PC-9 (cell line): ENCODE measurements around the gene ACAP2. TPM values are rescaled to one million over a fixed set of nuclear protein-coding genes. Genes with fewer than 3 reads are reported as not detected.
"Not testable (repeated sequence)": the region's sequence is repeated elsewhere in the genome, so short reads cannot be mapped to it uniquely, and the experiment has no call there.

Experiments
- BruUV-seq: library from RNA; stranded (reverse); fragments of 400-500 nt; replicated peaks from 2 replicates; lab custom pipeline; 2021; lab: Mats Ljungman, UMichigan
- CTCF ChIA-PET: fragments of 300-600 bp; sonication (Branson Sonifier 250); formaldehyde crosslinking; loops from one replicate; lab custom pipeline; 2022; ENCODE audit warnings: antibody characterized with exemption; lab: Charles Lee
- POLR2A ChIA-PET: fragments of 300-600 bp; sonication (Branson Sonifier 250); formaldehyde crosslinking; loops from one replicate; lab custom pipeline; 2022; ENCODE audit warnings: antibody characterized with exemption; ENCODE audit not compliant: unreplicated experiment; lab: Charles Lee
- DNase-seq, 2 experiments: peaks; one replicate each; pipeline versions ENCODE4 v3.0.0 to v3.0.0-alpha.2; 2015 to 2022; ENCODE audit warnings: mixed read lengths in 1 of 2
- H2AFZ ChIP-seq: fragments of 200-600 bp; sonication (generic); 2 replicates; pipeline ENCODE4 v1.8.1; 2017; ENCODE audit warnings: antibody characterized with exemption
- H3F3A ChIP-seq: fragments of 200-600 bp; sonication (generic); 2 replicates; pipeline ENCODE4 v1.8.1; 2017; ENCODE audit warnings: antibody characterized with exemption, mild to moderate bottlenecking, low read depth; ENCODE audit not compliant: insufficient read depth
- H3K27ac ChIP-seq: fragments of 200-600 bp; sonication (generic); 2 replicates; pipeline ENCODE4 v1.6.1; 2016; ENCODE audit warnings: mixed run types
- H3K27me3 ChIP-seq: fragments of 200-600 bp; sonication (generic); 2 replicates; pipeline ENCODE4 v1.6.1; 2016; ENCODE audit warnings: low read depth, mixed run types; ENCODE audit not compliant: insufficient read depth
- H3K36me3 ChIP-seq: fragments of 200-600 bp; sonication (generic); 2 replicates; pipeline ENCODE4 v1.6.1; 2016; ENCODE audit warnings: low read depth, mixed run types
- H3K4me1 ChIP-seq: fragments of 200-600 bp; sonication (generic); replicated peaks from 2 replicates; pipeline ENCODE4 v1.6.1; 2016; ENCODE audit warnings: mixed run types; ENCODE audit not compliant: insufficient read depth
- H3K4me2 ChIP-seq: fragments of 200-600 bp; sonication (generic); 2 replicates; pipeline ENCODE4 v1.6.1; 2017; ENCODE audit warnings: mixed run types
- H3K4me3 ChIP-seq: fragments of 200-600 bp; sonication (generic); 2 replicates; pipeline ENCODE4 v1.6.1; 2016; ENCODE audit warnings: mixed run types
- H3K79me2 ChIP-seq: fragments of 200-600 bp; sonication (generic); 2 replicates; pipeline ENCODE4 v1.6.1; 2017; ENCODE audit warnings: low read depth, mixed run types
- H3K9me2 ChIP-seq: fragments of 200-600 bp; sonication (generic); 2 replicates; pipeline ENCODE4 v1.8.1; 2017; ENCODE audit warnings: mild to moderate bottlenecking; ENCODE audit not compliant: insufficient read depth
- H3K9me3 ChIP-seq: fragments of 200-600 bp; sonication (generic); 2 replicates; pipeline ENCODE4 v1.8.1; 2016; ENCODE audit warnings: low read depth; ENCODE audit not compliant: insufficient read depth
- H4K20me1 ChIP-seq: fragments of 200-600 bp; sonication (generic); 2 replicates; pipeline ENCODE4 v1.8.1; 2017; ENCODE audit not compliant: insufficient read depth
- EZH2 ChIP-seq: fragments of 200-600 bp; sonication (generic); IDR thresholded peaks from 2 replicates; pipeline ENCODE4 v1.8.0; 2017; ENCODE audit warnings: antibody characterized with exemption, low read depth
- intact Hi-C: fragments of 100-400 bp; cut with micrococcal nuclease; formaldehyde crosslinking; loops from one replicate; pipeline ENCODE4 v1.10.0; 2022; ENCODE audit not compliant: unreplicated experiment
- total RNA-seq: library from RNA; stranded (reverse); gene quantifications from 2 replicates; pipeline ENCODE4 v1.2.3, GENCODE V29; 2021
- TF ChIP-seq, protein P1 (sequence below): fragments of 200-600 bp; sonication (generic); conservative IDR thresholded peaks from 2 replicates; pipeline ENCODE4 v1.6.1; 2017; ENCODE audit warnings: mixed run types, antibody characterized with exemption, mild to moderate bottlenecking, moderate library complexity

The ACAP2 gene
- total RNA-seq, 1 experiment from 2014 or later, result 67.9 TPM

- Histone ChIP-seq H3K79me2 (no peaks in the 10 kb centered on the region), H2AFZ (no peak overlapping the region)
Measured at GRCh38 chr3:195236801-195237570, 205.8 kb downstream of the ACAP2 start.

DNA sequence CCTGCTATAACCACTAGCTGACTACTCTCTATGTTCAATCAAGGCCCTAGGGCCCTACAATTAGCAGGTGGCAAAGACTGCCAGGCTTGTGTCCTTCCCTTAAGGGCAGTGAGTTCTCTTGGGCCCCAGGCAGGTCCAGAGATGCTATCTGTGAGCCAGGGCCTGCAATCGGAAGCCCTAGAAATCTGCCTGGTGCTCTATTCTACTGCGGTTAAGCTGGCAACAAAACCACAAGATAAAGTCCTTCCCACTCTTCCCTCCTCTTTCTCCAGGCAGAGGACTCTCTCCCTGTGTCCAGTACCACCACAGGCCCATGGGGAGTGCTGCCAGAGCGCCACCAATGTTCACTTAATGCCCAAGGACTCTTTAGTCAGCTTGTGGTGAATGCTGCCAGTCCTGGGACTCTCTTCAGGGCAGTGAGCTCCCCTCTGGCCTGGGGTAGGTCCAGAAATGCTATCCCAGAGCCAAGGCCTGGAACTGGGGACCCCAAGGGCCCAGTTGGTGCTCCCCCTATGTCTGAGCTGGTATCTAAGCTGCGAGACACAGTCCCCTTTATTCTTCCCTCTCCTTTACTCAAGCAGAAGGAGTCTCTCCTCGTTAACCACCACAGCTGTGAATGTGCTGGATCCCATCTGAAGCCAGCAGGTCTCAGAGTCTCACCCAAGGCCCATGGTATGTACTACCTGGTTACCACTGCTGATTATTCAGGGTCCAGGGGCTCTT is 206.6 kb downstream of the ACAP2 start:
- no peak for DNase-seq
- no TSS peak for BruUV-seq
- H3K27ac ChIP-seq, result no peak overlapping the region
- ChIA-PET CTCF (no interaction called here), POLR2A (no interaction called here)
- no peak overlapping the region for H3K4me3 ChIP-seq
- 0 out of 2 replicates have a peak, but pooled peaks cover 4% of the 10 kb centered on the region for H3K9me3 ChIP-seq
- TF ChIP-seq EZH2, result no peak
- TF ChIP-seq, protein P1, sequence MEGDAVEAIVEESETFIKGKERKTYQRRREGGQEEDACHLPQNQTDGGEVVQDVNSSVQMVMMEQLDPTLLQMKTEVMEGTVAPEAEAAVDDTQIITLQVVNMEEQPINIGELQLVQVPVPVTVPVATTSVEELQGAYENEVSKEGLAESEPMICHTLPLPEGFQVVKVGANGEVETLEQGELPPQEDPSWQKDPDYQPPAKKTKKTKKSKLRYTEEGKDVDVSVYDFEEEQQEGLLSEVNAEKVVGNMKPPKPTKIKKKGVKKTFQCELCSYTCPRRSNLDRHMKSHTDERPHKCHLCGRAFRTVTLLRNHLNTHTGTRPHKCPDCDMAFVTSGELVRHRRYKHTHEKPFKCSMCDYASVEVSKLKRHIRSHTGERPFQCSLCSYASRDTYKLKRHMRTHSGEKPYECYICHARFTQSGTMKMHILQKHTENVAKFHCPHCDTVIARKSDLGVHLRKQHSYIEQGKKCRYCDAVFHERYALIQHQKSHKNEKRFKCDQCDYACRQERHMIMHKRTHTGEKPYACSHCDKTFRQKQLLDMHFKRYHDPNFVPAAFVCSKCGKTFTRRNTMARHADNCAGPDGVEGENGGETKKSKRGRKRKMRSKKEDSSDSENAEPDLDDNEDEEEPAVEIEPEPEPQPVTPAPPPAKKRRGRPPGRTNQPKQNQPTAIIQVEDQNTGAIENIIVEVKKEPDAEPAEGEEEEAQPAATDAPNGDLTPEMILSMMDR, result no peak
- H3K4me1 ChIP-seq, result no peaks in the 10 kb centered on the region
- H3F3A ChIP-seq, result no peaks in the 10 kb centered on the region
- H3K9me2 ChIP-seq, result no peaks in the 10 kb centered on the region
- intact Hi-C loops, result no loop called here
- no peaks in the 10 kb centered on the region for H4K20me1 ChIP-seq
- no peaks in the 10 kb centered on the region for H3K27me3 ChIP-seq
- no peaks in the 10 kb centered on the region for H3K36me3 ChIP-seq
- H3K4me2 ChIP-seq, result no peak overlapping the region
- no peak overlapping the region for H2AFZ ChIP-seq
- no peaks in the 10 kb centered on the region for H3K79me2 ChIP-seq

More at GRCh38 chr3:195236801-195237570, 205.8 kb downstream of the ACAP2 start:
- Histone ChIP-seq H3K36me3 (no peaks in the 10 kb centered on the region), H3K27ac (no peak overlapping the region), H3K4me3 (no peak overlapping the region), H3K9me3 (0 out of 2 replicates have a peak, but pooled peaks cover 4% of the 10 kb centered on the region), H3F3A (no peaks in the 10 kb centered on the region), H3K4me2 (no peak overlapping the region), H3K9me2 (no peaks in the 10 kb centered on the region), H3K4me1 (no peaks in the 10 kb centered on the region), H4K20me1 (no peaks in the 10 kb centered on the region), H3K27me3 (no peaks in the 10 kb centered on the region)
- ChIA-PET POLR2A (no interaction called here), CTCF (no interaction called here)
- intact Hi-C loops, result no loop called here
- BruUV-seq, result no TSS peak
- TF ChIP-seq, protein P1, result no peak
- TF ChIP-seq EZH2, result no peak
- no peak for DNase-seq

DNA sequence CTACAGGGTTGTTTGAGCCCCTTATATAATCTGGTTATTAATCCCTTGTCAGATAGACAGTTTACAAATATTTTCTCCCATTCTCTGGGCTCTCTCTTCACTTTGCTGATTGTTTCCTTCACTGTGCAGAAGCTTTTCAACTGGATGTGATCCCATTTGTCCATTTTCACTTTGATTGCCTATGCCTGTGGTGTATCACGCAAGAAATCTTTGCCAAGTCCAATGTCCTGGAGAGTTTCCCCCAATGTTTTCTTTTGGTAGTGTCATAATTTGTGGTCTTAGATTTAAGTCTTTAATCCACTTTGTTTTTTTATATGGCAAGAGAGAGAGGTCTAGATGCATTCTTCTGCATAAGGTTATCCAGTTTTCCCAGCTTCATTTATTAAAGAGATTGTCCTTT is 212.6 kb downstream of the ACAP2 start:
- intact Hi-C loops, result no loop called here
- CTCF ChIA-PET, result no interaction called here
- POLR2A ChIA-PET, result no interaction called here

DNA sequence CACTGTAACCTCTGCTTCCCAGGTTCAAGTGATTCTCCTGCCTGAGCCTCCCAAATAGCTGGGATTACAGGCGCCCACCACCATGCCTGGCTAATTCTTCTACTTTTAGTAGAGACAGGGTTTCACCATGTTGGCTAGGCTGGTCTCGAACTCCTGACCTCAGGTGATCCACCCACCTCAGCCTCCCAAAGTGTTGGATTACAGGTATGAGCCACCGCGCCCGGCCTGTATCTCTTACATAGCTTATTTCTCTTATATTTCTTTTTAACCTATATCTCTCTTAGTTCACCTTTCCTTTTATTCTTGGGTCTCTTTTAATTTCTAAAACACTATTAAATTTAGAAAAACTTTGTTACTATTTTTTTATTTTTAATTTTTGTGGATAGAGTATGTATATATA is 213.9 kb downstream of the ACAP2 start:
- BruUV-seq, result not testable (repeated sequence)

More for the DNA sequence above, 212.6 kb downstream of the ACAP2 start:
- no peak overlapping the region for H3K4me3 ChIP-seq
- H3K9me2 ChIP-seq, result no peaks in the 10 kb centered on the region
- H3K4me2 ChIP-seq, result no peak overlapping the region
- no peaks in the 10 kb centered on the region for H3K79me2 ChIP-seq
- BruUV-seq, result no TSS peak
- H3K27ac ChIP-seq, result no peak overlapping the region
- no peaks in the 10 kb centered on the region for H3F3A ChIP-seq
- no peak overlapping the region for H2AFZ ChIP-seq
- no peaks in the 10 kb centered on the region for H3K4me1 ChIP-seq
- H3K36me3 ChIP-seq, result no peaks in the 10 kb centered on the region
- 0 out of 2 replicates have a peak, but pooled peaks cover 4% of the 10 kb centered on the region for H3K9me3 ChIP-seq
- peak in 1 of 2 experiments; percentile 16 for DNase-seq
- no peaks in the 10 kb centered on the region for H3K27me3 ChIP-seq
- no peak for TF ChIP-seq EZH2
- TF ChIP-seq, protein P1, result no peak
- no peaks in the 10 kb centered on the region for H4K20me1 ChIP-seq

More for the DNA sequence above, 213.9 kb downstream of the ACAP2 start:
- H3K9me2 ChIP-seq, CTCF ChIA-PET, H3K36me3 ChIP-seq, DNase-seq, H4K20me1 ChIP-seq, H3K4me1 ChIP-seq, H3K27ac ChIP-seq, H3K9me3 ChIP-seq, H2AFZ ChIP-seq, H3F3A ChIP-seq, H3K27me3 ChIP-seq, intact Hi-C loops, H3K4me3 ChIP-seq, H3K79me2 ChIP-seq, POLR2A ChIA-PET, H3K4me2 ChIP-seq: not testable (repeated sequence)
